Measurements from ENCODE around the gene RHCG. TPM values are rescaled to one million over a fixed set of nuclear protein-coding genes. Genes with fewer than 3 reads are reported as not detected.

RHCG gene
- total RNA-seq, 2 donors from 2014 or later, result 0.52 TPM; not detected in 1

GRCh38 chr15:89455535-89455934 lies 40.8 kb downstream of the RHCG start:
- 34 to 38% methylated on average over 1 of the region's 1 CpG for WGBS, 2 donors
- intact Hi-C loops (cut with DNase I), result no loop called here
- no peak overlapping the region for H3K4me3 ChIP-seq
- peaks cover 71% of the 10 kb centered on the region for H3K4me1 ChIP-seq
- TF ChIP-seq POLR2A (IDR thresholded peaks at IDR 0.05), result no peak
- TF ChIP-seq, protein P1, sequence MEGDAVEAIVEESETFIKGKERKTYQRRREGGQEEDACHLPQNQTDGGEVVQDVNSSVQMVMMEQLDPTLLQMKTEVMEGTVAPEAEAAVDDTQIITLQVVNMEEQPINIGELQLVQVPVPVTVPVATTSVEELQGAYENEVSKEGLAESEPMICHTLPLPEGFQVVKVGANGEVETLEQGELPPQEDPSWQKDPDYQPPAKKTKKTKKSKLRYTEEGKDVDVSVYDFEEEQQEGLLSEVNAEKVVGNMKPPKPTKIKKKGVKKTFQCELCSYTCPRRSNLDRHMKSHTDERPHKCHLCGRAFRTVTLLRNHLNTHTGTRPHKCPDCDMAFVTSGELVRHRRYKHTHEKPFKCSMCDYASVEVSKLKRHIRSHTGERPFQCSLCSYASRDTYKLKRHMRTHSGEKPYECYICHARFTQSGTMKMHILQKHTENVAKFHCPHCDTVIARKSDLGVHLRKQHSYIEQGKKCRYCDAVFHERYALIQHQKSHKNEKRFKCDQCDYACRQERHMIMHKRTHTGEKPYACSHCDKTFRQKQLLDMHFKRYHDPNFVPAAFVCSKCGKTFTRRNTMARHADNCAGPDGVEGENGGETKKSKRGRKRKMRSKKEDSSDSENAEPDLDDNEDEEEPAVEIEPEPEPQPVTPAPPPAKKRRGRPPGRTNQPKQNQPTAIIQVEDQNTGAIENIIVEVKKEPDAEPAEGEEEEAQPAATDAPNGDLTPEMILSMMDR (IDR thresholded peaks at IDR 0.05), result no peak
- H3K36me3 ChIP-seq (replicated peaks in 1 of 2; ENCODE audit: insufficient read depth in 1 of 2, low read depth in 2 of 2), result no peaks in the 10 kb centered on the region
- ATAC-seq (peak; percentile 91), DNase-seq (peak; percentile 54 to 81 (median 66))
- H3K9me3 ChIP-seq, result no peaks in the 10 kb centered on the region
- H3K27ac ChIP-seq, result peak overlapping the region in 3 of 4 donors; percentile 44 to 76 (median 69)
- H3K27me3 ChIP-seq, result no peaks in the 10 kb centered on the region

DNA sequence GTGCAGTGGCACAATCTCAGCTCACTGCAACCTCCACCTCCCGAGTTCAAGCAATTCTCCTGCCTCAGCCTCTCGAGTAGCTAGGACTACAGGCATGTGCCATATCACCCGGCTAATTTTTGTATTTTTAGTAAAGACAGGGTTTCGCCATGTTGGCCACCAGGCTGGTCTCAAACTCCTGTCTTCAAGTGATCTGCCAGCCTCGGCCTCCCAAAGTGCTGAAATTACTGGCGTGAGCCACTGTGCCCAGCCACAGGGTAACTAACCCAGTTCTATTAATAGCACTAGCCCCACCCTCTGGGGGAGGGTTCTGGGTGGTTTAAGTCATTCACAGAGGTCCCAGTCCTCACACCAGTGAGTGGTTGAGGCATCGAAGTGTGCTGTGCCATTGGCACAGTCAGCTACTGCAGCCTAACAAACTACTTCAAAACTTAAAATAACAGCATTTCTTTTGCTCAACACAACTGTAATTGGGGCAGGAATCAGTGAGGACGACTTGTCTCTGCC lies 44.0 kb downstream of the RHCG start:
- Histone ChIP-seq H3K27ac (no peak overlapping the region), H3K4me1 (peaks cover 53% of the 10 kb centered on the region), H3K9me3 (no peaks in the 10 kb centered on the region), H3K27me3 (no peaks in the 10 kb centered on the region), H3K4me3 (no peak overlapping the region), H3K36me3 (replicated peaks in 1 of 2; ENCODE audit: insufficient read depth in 1 of 2, low read depth in 2 of 2) (no peaks in the 10 kb centered on the region)
- no peak for TF ChIP-seq POLR2A (IDR thresholded peaks at IDR 0.05)
- TF ChIP-seq, protein P1 (IDR thresholded peaks at IDR 0.05), result no peak
- ATAC-seq, result no peak
- DNase-seq, result peak in 1 of 4 donors; percentile 59
- WGBS, 2 donors, result 69 to 70% methylated on average over 8 of the region's 8 CpGs
- intact Hi-C loops (cut with DNase I), result no loop called here

- no peak for DNase-seq
- intact Hi-C loops (cut with DNase I), result no loop called here
- Histone ChIP-seq H3K27me3 (no peaks in the 10 kb centered on the region), H3K27ac (no peak overlapping the region), H3K4me1 (peaks cover 58% of the 10 kb centered on the region), H3K4me3 (no peak overlapping the region), H3K9me3 (no peaks in the 10 kb centered on the region), H3K36me3 (replicated peaks in 1 of 2; ENCODE audit: insufficient read depth in 1 of 2, low read depth in 2 of 2) (no peaks in the 10 kb centered on the region)
- 44 to 51% methylated on average over 1 of the region's 1 CpG for WGBS, 2 donors
- no peak for ATAC-seq
- no peak for TF ChIP-seq POLR2A (IDR thresholded peaks at IDR 0.05)
- TF ChIP-seq, protein P1 (IDR thresholded peaks at IDR 0.05), result no peak
Observed at GRCh38 chr15:89451846-89452245, 44.5 kb downstream of the RHCG start.

DNA sequence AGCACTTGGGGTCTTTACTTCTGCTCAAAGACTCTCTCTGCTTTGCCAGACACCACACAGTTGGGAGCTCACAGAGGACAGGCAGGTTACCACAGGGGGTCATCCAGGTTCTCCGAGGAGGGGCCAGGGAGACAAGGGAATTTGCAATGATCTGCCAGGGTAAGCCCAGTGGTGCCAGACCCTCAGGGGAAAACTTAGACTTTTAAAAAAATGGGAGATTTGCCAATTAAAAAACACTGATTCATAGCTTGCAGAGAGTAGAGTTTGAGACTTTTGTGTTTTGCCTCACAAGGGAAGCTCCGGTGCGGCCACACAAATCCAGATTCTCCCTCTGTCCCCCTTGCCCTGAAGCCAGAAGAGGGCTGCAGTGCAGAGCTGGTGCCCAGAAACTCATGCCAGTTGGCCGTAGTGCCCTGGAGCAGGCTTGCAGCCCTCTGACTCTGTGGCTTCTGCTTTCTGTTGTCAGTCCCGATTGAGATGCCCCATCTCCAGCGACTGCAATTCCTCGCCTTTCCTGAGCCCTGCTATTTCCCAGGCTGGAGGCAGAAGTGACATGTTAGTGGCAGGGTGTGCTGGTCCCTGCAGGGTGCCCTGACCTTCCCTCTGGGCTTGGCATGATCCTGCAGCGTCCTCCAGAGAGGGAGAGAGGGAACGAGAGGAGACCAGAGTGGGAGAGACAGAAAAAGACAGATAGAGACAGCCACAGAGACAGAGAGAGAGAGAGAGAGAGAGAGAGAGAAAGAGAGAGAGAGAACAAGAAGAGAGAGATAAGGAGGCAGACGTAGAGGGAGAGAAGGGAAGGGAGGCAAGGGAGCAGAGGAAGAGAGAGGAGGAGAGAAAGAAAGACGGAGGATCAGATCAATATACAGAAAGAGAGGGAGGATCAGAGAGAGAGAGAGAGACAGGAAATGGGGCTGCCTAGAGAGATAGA lies 46.0 kb downstream of the RHCG start:
- 24 to 43% methylated on average over 7 to 11 of the region's 11 CpGs for WGBS, 2 donors
- no peaks in the 10 kb centered on the region for H3K27me3 ChIP-seq

More for the DNA sequence above, 46.0 kb downstream of the RHCG start:
- intact Hi-C loops (cut with DNase I), result no loop called here
- Histone ChIP-seq H3K4me1 (peaks cover 58% of the 10 kb centered on the region), H3K4me3 (no peak overlapping the region), H3K9me3 (no peaks in the 10 kb centered on the region), H3K36me3 (replicated peaks in 1 of 2; ENCODE audit: insufficient read depth in 1 of 2, low read depth in 2 of 2) (no peaks in the 10 kb centered on the region), H3K27ac (no peak overlapping the region)
- no peak for DNase-seq
- ATAC-seq, result no peak
- TF ChIP-seq, protein P1 (IDR thresholded peaks at IDR 0.05), result no peak
- no peak for TF ChIP-seq POLR2A (IDR thresholded peaks at IDR 0.05)

Measured in body of pancreas (tissue), 4 donors.